Left colon (tissue), 2 donors: Measurements from ENCODE around the gene GDAP2. TPM values are rescaled to one million over a fixed set of nuclear protein-coding genes. Genes with fewer than 3 reads are reported as not detected.

Experiments used
- ATAC-seq: fragments of 200-7000 bp; cut with Tn5 transposase; one replicate; pipeline ENCODE4 v1.9.1; 2020; ENCODE audit warnings: mild to moderate bottlenecking, moderate library complexity
- DNase-seq, 2 donors: peaks; one replicate each; pipeline ENCODE4 v3.0.0-alpha.2; 2020
- intact Hi-C, 2 donors: fragments of 100-400 bp; cut with DNase I in 1 of 2; cut with micrococcal nuclease in 1 of 2; formaldehyde crosslinking; loops; one replicate each; pipeline versions ENCODE4 v1.11.2 to v1.14.0; 2022; cut with DNase I, micrococcal nuclease
- total RNA-seq, 2 donors: library from RNA; stranded (reverse); fragmentation: NEBNext Ultra II Directional; extraction: Animal tissue kit (Norgen Biotek cat#: 25700); gene quantifications; one replicate each; pipeline ENCODE4 v1.2.1, GENCODE V29; 2021
- donor health status: DM: no; HTN: no; CAD: no.
- donor health status: DM: yes; HTN: yes; CAD: no.

Gene GDAP2
- total RNA-seq, 2 donors from 2014 or later, result 31.0 to 33.3 TPM

GRCh38 chr1:117911051-117911450, 18.4 kb downstream of the GDAP2 start:
- intact Hi-C loops, result no loop called here
- ATAC-seq, result no peak

DNA sequence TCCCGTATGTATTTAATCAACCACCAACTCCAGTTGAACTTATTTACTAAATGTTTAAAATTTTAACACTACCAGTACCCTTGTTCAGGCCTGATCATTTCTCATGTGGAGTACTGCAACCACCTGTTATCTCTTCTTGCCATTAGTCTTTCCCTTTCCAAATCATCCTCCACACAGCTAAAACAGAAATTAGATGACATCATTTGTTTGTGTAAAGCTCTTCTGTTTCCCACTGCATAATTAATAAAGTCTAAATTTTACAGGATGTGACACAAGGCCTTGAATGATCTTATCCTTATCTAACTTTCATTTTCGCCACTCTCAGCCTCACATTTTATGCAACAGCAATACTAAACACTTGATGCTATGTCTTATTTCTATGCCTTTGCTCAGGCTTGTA, 24.4 kb downstream of the GDAP2 start:
- no peak for DNase-seq
- ATAC-seq, result no peak
- intact Hi-C loops, result no loop called here

More at GRCh38 chr1:117911051-117911450, 18.4 kb downstream of the GDAP2 start:
- no peak for DNase-seq

DNA sequence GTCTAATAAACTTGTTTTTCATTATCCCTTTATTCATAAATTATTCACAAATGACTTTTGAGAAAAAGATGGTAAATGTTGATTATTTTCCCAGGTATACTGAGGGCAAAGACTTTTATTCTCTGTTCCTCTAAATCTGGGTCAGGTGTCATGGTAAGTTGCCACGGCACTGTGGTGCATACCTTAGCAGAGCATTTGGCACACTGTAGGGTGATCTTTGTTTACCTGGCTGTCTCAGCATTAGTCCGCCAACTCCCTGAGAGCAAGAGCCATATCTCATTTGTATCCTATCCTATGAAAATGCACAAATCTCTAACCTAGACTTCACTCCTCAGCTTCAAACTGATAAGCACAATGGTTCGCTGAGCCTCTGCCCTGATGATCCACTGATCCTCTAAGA, 24.9 kb downstream of the GDAP2 start:
- DNase-seq (no peak), ATAC-seq (no peak)
- intact Hi-C loops, result no loop called here

GRCh38 chr1:117902944-117903343, 26.5 kb downstream of the GDAP2 start:
- ATAC-seq (no peak), DNase-seq (no peak)
- intact Hi-C loops, result no loop called here

DNA sequence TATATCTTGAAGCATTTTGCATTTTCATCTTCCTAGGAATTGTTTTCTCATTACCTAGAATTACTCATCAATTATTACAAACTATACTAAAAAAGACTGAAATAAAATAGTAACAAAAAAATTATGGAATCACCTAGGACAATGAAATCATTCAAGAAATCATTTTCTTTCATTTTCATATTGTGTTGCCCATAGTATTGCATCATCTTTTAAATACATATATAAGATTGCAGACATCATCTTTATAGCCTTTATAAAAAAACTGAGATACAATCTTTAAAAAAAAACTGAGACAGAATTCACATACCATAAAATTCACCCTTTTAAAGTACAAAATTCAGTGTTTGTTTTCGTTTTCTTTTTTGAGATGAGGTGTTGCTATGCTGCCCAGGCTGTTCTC, 29.6 kb downstream of the GDAP2 start:
- DNase-seq, result no peak
- intact Hi-C loops, result loop anchor here in 1 of 2 donors (5.0 kb wide), 1 partner anchor 388 kb away; no protein-coding TSS in a partner anchor
- ATAC-seq, result no peak

- intact Hi-C loops, result loop anchor here in 1 of 2 donors (5.0 kb wide), 1 partner anchor 385 kb away; no protein-coding TSS in a partner anchor
- DNase-seq (no peak), ATAC-seq (no peak)
Measured at GRCh38 chr1:117897551-117897950, 31.9 kb downstream of the GDAP2 start.

- DNase-seq, result peak; percentile 42 to 75
- intact Hi-C loops, result loop anchor here in 1 of 2 donors (5.0 kb wide), 1 partner anchor 383 kb away; no protein-coding TSS in a partner anchor
- peak; percentile 56 for ATAC-seq
Measured at GRCh38 chr1:117895482-117896114, 33.8 kb downstream of the GDAP2 start.

- ATAC-seq (no peak), DNase-seq (no peak)
- intact Hi-C loops, result no loop called here
Measured at GRCh38 chr1:117894078-117894477, 35.3 kb downstream of the GDAP2 start.

GRCh38 chr1:117892512-117892911, 36.9 kb downstream of the GDAP2 start:
- ATAC-seq, result no peak
- intact Hi-C loops, result no loop called here
- DNase-seq, result no peak

DNA sequence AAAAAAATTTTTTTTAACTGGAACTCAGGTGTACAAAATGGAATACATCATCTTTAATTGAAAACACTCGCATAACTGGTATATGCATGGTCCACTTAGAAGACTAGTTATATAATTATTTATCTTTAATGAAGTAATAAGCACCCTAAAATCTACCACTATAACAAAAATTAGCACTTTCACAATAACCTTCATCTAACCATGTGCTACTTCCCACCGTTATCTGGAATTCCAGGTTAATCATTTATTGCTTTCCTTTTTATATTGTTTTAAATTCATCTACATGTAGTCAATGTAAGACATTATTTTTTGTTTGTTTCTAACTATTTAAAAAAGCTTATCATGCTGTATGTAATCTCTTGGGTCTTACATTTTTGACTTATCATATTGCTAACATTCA, 39.0 kb downstream of the GDAP2 start:
- DNase-seq, result no peak
- no peak for ATAC-seq
- intact Hi-C loops, result no loop called here

DNA sequence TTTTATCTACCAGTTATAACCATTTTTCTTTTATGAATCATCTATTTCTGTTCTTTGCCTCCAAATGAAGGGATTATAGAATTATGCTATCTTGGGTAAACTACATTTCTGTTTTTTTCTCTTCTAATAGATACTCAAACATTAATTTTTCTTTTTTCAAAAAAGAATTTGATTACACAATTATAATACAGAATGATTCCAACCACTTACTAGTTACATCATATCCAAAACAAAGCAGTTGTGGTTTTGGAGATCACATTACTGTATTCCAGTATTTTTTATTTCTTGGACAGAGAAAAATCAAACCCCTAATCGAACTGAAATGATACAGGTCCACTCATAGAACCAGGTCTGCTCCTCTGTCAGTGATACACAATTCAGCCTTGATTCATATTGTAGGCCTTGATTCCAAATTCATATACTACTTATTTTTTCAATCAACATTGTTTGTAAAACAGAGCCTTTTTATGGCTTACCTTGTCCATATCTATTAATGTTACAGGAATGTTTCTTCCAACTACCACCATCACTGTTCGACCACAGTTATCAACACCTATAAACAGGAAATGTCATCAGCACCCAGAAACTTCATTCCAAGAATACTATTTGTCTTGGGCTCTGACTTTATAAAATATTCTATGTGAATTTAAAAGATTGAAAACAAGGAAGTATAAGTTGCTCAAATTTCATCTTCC, 43.2 kb downstream of the GDAP2 start:
- no peak for ATAC-seq
- no peak for DNase-seq
- intact Hi-C loops, result no loop called here

- no peak for DNase-seq
- ATAC-seq, result no peak
- intact Hi-C loops, result no loop called here
Measured at GRCh38 chr1:117883616-117884015, 45.8 kb downstream of the GDAP2 start.

GRCh38 chr1:117879284-117879683, 50.1 kb downstream of the GDAP2 start:
- ATAC-seq (no peak), DNase-seq (no peak)
- intact Hi-C loops, result no loop called here

- no peak for DNase-seq
- no peak for ATAC-seq
- intact Hi-C loops, result no loop called here
Measured at GRCh38 chr1:117877823-117878222, 51.6 kb downstream of the GDAP2 start.

DNA sequence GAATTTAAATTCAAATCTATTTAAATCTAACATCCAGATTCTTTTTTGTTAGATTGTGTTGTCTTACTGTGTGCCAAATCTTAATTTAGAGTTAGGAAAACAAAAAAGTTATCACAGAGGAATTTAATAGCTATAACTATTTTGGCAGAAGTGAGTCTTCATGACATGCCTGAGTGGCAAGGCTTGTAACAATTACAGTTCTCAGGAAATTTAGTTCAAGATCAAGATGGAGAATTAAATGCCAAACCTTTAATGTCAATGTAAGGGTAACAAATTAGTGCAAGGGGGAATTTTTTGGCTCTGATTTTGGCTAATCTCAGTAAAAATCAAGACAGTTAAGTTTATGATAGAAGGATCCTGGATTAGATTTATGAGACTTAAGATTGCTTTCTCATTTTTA, 58.4 kb downstream of the GDAP2 start:
- DNase-seq (no peak), ATAC-seq (no peak)
- intact Hi-C loops, result no loop called here

GRCh38 chr1:117861694-117862093, 67.7 kb downstream of the GDAP2 start:
- ATAC-seq (no peak), DNase-seq (no peak)
- intact Hi-C loops, result no loop called here

GRCh38 chr1:117860896-117861610, 68.4 kb downstream of the GDAP2 start:
- ATAC-seq (no peak), DNase-seq (no peak)

GRCh38 chr1:117859901-117860300, 69.5 kb downstream of the GDAP2 start:
- intact Hi-C loops, result no loop called here
- no peak for ATAC-seq

More at GRCh38 chr1:117860896-117861610, 68.4 kb downstream of the GDAP2 start:
- intact Hi-C loops, result no loop called here

GRCh38 chr1:117857418-117857817, 72.0 kb downstream of the GDAP2 start:
- DNase-seq (no peak), ATAC-seq (peak; percentile 74)
- intact Hi-C loops, result no loop called here

More at GRCh38 chr1:117859901-117860300, 69.5 kb downstream of the GDAP2 start:
- no peak for DNase-seq
